Raji (cell line): ENCODE data around the gene SLC6A13.

Source experiments
- POLR2A ChIP-seq: IDR thresholded peaks from 2 replicates; pipeline ENCODE4 v1.6.1; 2011; ENCODE audit warnings: low read depth, low read length, control low read depth; ENCODE audit not compliant: insufficient read depth

SLC6A13 gene

DNA sequence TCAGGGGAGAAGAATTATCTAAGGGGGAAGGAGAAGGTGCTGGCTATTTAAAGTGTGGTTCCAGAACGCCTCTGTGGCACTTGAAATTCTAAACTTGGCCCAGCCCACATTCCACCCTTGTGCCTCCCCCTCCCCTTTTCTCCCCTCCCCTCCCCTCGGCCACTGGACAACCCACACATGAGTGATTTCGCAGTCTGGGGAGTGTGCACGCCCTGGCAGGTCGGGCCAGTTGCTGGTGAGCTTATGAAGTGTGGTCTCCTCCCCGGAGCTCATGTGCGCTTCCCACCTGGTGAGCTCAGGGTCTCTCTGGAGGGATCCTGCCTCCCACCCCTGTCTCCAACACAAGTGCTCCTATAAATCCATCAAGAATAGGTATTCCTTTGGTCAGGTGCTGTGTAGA is at the start of gene SLC6A13:
SLC6A13 (minus strand) TSS at position 20 of the 400 bp plus-strand sequence. CDS start 2,784 bp downstream, outside the sequence.
- no peak for TF ChIP-seq POLR2A

DNA sequence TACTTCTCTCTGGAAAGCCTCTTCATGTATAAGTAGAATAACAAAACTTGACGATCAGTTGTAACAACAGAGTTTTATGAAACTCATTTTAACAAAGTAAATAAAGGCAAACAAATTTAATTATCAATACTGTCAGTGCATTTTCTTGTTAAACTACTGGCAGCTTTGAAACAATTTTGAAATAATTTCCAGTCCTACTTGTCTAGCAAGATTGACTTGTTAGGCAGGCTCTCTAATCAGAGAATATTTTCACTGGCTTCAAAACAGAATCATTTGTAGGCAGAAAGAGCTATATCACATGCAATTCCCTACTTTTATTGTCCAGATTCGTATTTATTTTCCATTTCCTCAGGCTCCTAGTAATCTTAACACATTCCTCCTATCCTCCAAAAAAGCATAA is 45.9 kb upstream of the SLC6A13 start:
- no peak for TF ChIP-seq POLR2A

DNA sequence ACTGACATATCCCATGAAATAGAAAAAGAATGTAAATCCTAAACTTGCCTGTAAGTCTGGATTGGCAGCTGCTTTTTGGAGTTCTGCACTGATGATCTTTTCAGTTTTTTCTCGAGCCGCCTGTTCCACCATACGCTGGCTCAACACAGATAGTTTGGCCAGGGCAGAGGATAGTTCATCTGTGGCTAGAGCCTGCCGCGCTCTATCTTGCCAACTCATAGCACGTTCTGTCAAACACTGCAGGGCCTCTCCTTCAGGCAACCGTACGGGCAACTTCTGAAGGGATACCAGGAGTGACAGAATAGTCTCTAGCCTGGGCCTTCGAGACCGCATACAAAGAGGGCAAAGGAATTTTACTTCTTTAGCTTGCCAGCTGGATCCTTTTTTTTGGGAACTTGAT is 44.8 kb upstream of the SLC6A13 start:
- TF ChIP-seq POLR2A: no peak

DNA sequence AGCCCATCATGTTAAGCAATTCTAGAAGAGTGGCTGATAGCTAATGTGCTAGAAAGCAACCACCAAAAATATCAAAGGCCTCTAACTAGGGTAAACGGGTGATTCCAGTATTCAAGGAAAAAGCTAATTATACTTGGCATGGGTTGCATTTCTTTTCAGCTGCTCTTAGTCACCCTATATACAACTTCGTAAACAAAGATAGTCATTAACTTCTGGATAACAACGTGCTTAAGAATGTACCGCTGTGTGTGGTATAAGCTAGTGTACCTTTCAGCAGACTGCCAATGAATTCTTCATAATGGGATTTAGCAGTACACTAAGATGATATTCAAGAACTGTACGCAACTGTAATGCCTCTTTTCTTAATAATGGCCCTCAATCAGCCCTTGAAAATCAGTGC is 42.2 kb upstream of the SLC6A13 start:
- no peak for TF ChIP-seq POLR2A

DNA sequence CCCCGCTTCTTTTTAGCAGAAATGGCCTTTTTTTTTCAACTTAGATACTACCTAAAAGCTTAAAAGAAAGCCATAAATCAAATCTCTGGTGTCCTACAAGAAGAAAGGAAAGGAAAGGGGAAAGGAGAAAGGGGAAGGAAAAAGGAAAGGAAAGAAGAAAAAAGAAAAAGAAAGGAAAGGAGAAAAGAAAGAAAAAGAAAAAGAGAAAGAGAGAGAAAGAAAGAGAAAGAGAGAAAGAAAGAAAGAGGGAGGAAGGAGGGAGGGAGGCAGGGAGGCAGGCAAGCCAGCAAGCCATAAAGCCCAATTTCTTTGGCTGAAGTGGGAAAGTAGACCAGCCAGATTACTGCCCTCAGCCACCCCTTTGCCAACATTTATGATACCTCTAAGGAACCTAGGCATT is 32.5 kb upstream of the SLC6A13 start:
- no peak for TF ChIP-seq POLR2A

DNA sequence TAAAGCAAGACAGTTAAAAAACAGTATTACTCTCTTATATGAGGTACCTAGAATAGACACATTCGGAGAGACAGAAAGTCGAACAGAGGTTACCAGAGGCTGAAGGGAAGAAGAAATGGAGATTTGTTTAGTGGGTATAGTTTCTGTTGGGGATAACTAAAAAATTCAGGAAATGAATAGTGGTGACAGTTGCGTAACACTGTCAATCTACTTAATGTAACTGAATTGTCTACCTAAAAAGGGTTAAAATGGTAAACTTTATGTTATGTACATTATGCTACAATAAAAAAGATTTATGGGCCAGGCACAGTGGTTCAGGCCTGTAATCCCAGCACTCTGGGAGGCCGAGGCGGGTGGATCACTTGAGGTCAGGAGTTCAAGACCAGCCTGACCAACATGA is 30.6 kb upstream of the SLC6A13 start:
- TF ChIP-seq POLR2A: no peak

DNA sequence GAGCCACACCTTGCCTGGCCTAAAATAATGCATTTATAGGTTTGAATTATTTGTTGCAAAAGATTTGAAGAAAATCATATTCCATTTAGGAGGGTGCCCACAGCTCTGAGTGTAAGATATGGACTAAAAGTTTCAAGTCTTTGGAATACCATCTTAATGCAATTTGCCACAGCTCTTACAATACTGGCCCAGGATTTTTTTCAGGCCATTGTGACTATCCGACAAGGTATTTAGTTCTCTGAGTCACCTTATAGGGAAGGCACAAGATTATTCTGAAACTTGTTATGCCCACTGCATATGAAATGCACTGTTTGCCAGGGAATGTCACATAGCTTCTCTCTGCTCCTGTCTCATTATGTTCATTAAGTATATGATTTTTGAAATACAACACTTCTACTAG is 29.6 kb upstream of the SLC6A13 start:
- TF ChIP-seq POLR2A: no peak

DNA sequence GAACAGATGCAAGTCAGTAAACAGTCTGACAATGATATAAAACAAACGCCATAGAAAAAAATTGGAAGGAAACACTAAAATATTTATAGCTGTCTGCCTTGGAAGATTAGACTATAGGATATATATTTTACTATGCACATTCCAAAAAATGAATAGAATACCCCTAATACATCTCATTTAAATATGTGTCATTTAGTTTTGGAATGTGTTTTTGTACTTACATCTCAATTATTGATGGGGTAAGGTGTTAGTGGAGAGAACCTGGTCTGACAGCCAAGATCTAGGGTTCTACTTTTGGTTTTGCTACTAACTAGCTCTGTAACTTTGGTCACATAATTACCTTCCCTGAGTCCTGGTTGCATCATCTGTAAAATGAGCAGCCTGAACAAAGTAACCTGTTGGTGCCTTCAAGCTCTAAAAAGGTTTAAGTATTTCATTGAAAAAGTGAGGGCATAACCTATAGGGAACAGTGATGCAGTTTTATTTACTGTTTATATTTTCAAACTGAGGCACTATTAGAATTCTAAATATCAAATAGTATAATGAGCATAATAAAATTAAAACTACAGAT is 28.6 kb upstream of the SLC6A13 start:
- TF ChIP-seq POLR2A: no peak

DNA sequence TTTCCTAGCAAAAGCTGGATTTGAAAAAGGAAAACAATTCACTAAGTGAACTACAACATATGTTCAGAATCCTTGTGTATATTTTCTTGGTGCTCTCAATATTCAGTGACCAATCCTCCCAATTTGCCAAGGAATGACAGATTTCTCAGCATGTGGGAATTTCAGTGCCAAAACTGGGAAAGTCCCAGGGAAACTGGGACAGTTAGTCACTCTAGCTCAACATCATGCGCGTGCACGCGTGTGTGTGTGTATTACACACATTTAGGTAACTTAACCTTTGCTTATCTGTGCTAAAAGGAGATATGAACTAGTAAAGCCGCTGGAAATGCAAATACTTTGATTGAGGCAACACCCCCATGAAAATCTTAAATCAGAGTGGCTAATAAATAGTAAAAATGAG is 26.1 kb upstream of the SLC6A13 start:
- no peak for TF ChIP-seq POLR2A

DNA sequence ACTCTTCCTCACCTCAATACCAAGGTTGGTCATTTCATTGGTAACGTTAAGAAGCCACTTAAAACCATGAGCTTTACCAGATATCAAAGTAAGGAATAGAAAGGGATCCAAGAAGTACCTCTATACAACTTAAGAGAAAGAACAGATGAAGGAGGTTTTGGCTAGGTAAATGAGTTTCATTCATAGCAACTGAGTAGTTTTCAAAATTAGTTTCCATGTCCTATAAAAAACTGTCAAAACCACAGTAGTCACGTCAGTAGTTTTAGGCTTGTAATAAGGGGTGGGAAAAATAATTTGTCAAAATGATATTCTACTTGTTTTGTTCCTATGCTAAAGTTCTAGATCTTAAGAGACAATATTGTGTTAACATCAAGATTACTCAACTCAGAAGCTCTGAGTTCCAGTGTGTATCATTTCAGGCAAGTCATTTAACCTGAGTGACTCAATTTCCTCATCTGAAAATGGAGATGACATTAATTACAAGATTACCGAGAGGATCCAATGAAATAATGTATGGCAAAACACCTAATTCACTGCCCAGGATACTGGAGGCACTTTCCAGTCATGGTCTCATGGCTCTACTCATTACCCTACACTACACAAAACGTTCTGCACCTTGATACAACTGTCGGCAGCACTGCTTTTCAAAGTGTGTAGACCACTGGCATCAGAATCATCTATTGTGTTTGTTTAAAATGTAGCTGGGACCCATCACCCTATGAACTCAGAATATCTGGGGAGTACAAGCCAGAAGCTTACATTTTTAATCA is 24.1 kb upstream of the SLC6A13 start:
- TF ChIP-seq POLR2A: no peak

DNA sequence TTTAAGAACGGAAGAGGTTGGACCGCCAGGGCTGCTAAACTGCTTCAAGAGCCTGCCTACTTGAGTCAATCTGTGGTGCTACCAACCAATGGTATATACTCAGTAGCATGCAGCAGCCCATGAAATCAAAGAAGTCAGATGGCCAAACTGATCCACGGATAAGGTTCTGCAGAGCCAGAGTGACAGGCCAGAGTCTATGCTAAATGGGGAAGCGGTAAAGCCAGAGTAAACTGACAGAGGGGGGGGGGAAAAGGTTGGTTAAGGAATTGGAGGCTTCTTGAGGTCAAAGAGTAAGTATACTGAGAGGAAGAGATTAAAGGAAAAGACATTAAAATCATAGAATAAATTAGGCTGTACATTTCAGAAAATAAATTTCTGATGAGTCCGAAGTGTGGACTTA is 15.4 kb upstream of the SLC6A13 start:
- no peak for TF ChIP-seq POLR2A

DNA sequence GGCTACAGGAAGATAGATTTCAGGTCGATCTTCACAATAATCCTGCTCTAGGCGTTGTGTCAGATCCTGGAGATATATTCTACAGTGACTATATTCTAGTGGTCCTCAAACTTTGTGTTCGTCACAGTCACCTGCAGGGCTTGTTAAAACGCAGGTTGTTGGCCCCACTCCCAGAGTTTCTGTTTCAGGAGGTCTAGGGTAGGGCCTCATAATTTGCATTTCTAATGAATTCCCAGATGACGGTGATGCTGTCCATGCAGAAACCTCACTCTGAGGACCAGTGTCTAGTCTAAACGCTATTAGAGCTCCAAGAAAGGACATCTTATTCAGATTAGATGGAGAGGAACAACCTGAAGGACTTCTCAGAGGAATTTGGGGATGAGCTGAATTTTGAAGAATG is 13.2 kb upstream of the SLC6A13 start:
- no peak for TF ChIP-seq POLR2A

DNA sequence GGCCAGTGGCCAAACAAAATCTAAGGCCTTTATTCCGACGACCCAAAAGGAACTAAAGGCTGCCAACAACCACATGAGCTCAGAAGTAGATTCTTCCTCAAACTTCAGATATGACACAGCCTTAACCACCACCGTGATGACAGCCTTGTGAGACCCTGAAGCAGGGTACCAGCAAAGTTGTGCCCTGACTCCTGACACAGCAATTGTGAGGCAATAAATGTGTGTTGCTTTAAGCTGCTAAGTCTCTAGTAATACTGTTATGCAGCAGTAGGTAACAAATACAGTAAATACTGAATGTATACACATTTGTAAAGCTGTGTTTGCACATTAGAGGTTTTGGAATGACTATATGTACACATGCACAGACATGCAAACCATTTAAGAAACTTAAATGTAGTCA is 10.7 kb upstream of the SLC6A13 start:
- no peak for TF ChIP-seq POLR2A

DNA sequence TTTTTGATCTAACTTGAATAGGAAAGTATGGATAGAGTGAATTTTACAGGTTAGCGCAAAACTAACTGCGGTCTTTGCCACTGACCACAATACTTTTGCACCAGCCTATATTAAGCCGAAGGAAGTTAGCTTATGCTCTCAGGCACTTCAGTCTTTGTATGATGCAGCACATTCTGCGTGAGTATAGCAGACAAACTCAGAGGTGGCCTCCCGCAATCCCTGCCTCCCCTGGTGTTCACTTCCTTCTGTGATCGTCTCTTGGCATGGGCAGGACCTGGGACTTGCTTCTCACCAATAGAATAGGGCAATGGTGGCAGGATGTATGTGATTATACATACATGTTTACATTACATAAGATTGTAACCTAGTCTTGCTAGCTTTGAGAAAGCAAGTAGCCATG is 10.3 kb upstream of the SLC6A13 start:
- no peak for TF ChIP-seq POLR2A

DNA sequence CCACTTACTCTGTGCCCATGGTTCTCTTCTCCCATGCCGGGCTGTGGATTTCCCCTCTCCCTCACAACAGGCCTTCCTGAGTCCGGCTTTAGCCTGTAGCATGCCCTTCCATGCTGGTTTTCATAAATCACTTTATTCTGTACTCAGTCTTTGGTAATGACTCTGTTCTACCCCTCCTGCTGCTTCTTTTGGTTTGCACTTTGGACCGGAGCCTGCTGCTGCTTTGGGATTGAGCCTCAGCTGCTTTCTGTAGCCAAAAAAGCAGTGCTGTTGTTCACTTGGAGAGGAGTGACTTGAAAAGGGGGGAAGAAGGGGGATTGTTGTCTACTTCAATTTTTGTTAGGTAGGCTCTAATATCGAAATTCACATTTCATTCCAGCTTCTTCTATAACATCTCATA is 8.5 kb upstream of the SLC6A13 start:
- no peak for TF ChIP-seq POLR2A

DNA sequence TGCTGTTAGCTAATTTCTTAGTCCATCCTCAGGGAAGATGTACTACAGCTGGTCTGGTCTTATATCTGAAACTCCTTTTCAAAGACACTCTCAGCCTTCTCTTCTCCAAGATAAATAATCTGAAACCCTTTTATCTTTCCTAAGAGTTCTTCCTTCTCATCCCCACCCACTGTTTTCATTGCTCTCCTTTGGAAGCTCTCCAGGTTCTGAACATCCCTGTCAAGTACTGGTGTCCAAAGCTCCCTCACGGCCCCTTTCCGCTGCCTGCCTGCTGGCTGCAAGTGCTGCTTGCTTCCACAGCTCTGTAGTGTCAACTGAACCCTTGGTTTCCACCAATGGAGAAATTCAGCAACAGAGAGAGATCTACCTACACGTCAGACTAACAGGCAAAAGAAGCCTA is 6.6 kb upstream of the SLC6A13 start:
- no peak for TF ChIP-seq POLR2A

DNA sequence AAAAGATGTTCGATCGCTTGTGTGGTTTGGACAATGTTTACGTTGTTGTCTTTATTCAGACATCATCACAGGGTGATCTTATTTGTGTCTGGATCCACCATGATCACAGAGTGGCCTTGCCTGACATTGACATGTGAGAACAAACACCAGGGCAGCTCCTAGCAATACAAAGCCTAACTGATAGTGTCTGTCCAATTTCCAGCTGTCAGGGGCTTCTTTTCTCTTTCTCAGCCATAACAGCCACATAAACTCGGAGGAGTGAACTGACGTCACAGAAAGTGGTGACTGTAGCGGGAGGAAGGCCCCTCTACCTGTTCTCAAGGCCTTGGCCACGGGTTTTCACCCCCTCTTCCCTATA is 5.8 kb upstream of the SLC6A13 start:
- no peak for TF ChIP-seq POLR2A
